Sigmoid colon (tissue), 4 donors: ENCODE results near the gene PCDHGA6.

Source experiments
- EP300 ChIP-seq, 4 donors: sonication (generic); formaldehyde crosslinking; IDR thresholded peaks; one replicate each; pipeline ENCODE4 v1.6.1; 2017; ENCODE audit warnings: antibody characterized with exemption in 4 of 4
- POLR2A ChIP-seq, 2 donors: fragments of 450-650 bp; IDR thresholded peaks; one replicate each; pipeline ENCODE4 v1.6.1; 2016; ENCODE audit warnings: antibody characterized with exemption in 2 of 2, mild to moderate bottlenecking in 2 of 2, moderate library complexity in 2 of 2
- POLR2AphosphoS5 ChIP-seq, 4 donors: sonication (generic); formaldehyde crosslinking; IDR thresholded peaks; one replicate each; pipeline ENCODE4 v1.6.1; 2017; ENCODE audit warnings: antibody characterized with exemption in 4 of 4
- TF ChIP-seq, protein P1 (sequence below), 4 experiments: fragments of 450-650 bp in 3 of 4; fragments of 200-600 bp in 1 of 4; IDR thresholded peaks; one replicate each; pipeline ENCODE4 v1.5.1; 2016 to 2019; ENCODE audit warnings: antibody characterized with exemption in 4 of 4, mild to moderate bottlenecking in 3 of 4, moderate library complexity in 2 of 4

DNA sequence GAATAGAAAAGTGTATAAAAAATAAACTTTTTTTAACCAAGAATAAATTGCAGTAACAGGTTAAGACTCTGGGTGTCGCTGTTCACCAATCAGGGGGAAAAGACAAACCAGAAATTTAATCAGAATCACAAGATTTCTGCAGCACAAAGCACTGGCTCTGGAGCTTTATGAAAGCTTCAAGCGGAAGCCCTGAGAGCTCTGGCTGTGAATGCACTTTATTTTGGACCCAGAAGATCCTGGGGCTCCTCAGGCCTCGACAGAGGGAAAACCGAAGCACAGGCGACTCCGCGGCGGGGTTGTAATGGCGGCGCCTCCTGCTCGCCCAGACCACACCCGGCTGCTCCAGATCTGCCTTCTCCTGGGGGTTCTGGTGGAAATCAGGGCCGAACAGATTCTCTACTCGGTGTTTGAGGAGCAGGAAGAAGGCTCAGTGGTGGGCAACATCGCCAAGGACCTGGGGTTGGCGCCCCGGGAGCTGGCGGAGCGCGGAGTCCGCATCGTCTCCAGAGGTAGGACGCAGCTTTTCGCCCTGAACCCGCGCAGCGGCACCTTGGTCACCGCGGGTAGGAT lies 18.7 kb upstream of the PCDHGA6 start, which contains the start of gene PCDHGA4:
- TF ChIP-seq POLR2A (IDR thresholded peaks at IDR 0.05): no peak
- TF ChIP-seq, protein P1, sequence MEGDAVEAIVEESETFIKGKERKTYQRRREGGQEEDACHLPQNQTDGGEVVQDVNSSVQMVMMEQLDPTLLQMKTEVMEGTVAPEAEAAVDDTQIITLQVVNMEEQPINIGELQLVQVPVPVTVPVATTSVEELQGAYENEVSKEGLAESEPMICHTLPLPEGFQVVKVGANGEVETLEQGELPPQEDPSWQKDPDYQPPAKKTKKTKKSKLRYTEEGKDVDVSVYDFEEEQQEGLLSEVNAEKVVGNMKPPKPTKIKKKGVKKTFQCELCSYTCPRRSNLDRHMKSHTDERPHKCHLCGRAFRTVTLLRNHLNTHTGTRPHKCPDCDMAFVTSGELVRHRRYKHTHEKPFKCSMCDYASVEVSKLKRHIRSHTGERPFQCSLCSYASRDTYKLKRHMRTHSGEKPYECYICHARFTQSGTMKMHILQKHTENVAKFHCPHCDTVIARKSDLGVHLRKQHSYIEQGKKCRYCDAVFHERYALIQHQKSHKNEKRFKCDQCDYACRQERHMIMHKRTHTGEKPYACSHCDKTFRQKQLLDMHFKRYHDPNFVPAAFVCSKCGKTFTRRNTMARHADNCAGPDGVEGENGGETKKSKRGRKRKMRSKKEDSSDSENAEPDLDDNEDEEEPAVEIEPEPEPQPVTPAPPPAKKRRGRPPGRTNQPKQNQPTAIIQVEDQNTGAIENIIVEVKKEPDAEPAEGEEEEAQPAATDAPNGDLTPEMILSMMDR (IDR thresholded peaks at IDR 0.05): peak in 2 of 4 experiments; percentile 11 to 39
- TF ChIP-seq EP300 (IDR thresholded peaks at IDR 0.05): no peak
- TF ChIP-seq POLR2AphosphoS5 (IDR thresholded peaks at IDR 0.05): no peak
